WERI-Rb-1 (cell line): ENCODE measurements around the gene ZNF488.

ENCODE experiments used
- DNase-seq: peaks from one replicate; pipeline ENCODE4 v3.0.0-alpha.2; 2020
- H3K27ac ChIP-seq: fragments of 250-450 bp; sonication (Bioruptor Pico); 2 replicates; pipeline ENCODE4 v1.5.1; 2020; ENCODE audit warnings: mild to moderate bottlenecking, moderate library complexity
- H3K27me3 ChIP-seq: fragments of 250-450 bp; sonication (Bioruptor Pico); 2 replicates; pipeline ENCODE4 v1.5.1; 2021; ENCODE audit warnings: mild to moderate bottlenecking, low read depth, moderate library complexity; ENCODE audit not compliant: insufficient read depth, severe bottlenecking
- H3K36me3 ChIP-seq: fragments of 250-450 bp; sonication (Bioruptor Pico); 2 replicates; pipeline ENCODE4 v1.5.1; 2020; ENCODE audit warnings: mild to moderate bottlenecking, moderate library complexity
- H3K4me3 ChIP-seq: 2 replicates; pipeline ENCODE4 v1.5.1; 2011; ENCODE audit warnings: low read depth, mild to moderate bottlenecking, control low read depth, low read length
- H3K9me3 ChIP-seq: fragments of 250-450 bp; sonication (Bioruptor Pico); 2 replicates; pipeline ENCODE4 v1.5.1; 2021; ENCODE audit warnings: mild to moderate bottlenecking, moderate library complexity; ENCODE audit not compliant: severe bottlenecking
- TF ChIP-seq, protein P1 (sequence below): IDR thresholded peaks from 2 replicates; pipeline ENCODE4 v1.5.1; 2011; ENCODE audit warnings: low read depth, mild to moderate bottlenecking, control low read depth, inconsistent platforms, low read length

Gene ZNF488

DNA sequence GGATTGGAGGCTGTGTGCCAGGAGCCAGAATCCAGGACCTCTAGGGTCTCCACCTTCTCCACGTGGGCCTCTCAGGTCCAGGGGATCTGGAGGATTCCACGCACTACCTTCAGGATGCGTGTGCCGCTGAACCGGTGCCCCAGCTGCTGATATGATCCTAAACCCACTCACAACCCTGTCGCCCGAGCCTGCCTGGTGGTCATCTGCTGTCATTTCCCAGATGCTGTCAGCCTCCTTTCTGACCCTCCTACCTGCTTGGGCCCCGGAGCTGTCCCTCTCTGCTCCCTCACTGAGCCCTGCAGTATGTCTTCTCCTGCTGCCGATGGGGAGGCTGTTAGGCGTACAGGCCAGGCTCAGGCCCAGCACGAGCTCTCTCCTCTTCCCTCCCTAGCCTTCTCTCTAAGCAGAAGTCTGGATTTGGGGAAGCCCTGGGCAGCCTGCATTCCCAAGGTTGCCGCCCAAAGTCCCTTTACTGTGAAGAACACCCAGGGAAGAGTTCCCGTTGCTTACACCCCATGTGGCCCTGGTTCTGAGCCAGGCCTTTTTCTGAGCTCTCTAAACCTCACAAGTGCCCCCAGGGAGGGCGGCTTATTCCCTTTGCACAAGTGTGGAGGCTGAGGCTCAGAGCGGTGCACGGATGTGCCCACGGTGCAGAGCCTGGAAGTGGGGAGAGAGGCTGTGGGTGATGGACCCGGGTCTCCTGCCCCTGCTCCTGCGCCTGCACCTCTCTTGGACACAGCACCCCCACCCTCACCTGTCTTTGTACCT, 30.8 kb upstream of the ZNF488 start:
- H3K27ac ChIP-seq = no peak overlapping the region
- H3K9me3 ChIP-seq = no peaks in the 10 kb centered on the region
- H3K36me3 ChIP-seq = no peaks in the 10 kb centered on the region
- no peak for DNase-seq
- no peak overlapping the region for H3K4me3 ChIP-seq
- no peaks in the 10 kb centered on the region for H3K27me3 ChIP-seq
- TF ChIP-seq, protein P1, sequence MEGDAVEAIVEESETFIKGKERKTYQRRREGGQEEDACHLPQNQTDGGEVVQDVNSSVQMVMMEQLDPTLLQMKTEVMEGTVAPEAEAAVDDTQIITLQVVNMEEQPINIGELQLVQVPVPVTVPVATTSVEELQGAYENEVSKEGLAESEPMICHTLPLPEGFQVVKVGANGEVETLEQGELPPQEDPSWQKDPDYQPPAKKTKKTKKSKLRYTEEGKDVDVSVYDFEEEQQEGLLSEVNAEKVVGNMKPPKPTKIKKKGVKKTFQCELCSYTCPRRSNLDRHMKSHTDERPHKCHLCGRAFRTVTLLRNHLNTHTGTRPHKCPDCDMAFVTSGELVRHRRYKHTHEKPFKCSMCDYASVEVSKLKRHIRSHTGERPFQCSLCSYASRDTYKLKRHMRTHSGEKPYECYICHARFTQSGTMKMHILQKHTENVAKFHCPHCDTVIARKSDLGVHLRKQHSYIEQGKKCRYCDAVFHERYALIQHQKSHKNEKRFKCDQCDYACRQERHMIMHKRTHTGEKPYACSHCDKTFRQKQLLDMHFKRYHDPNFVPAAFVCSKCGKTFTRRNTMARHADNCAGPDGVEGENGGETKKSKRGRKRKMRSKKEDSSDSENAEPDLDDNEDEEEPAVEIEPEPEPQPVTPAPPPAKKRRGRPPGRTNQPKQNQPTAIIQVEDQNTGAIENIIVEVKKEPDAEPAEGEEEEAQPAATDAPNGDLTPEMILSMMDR = no peak

GRCh38 chr10:47414227-47414592, 30.1 kb upstream of the ZNF488 start:
- Histone ChIP-seq H3K27ac (no peak overlapping the region), H3K36me3 (no peaks in the 10 kb centered on the region), H3K9me3 (no peaks in the 10 kb centered on the region), H3K4me3 (no peak overlapping the region), H3K27me3 (no peaks in the 10 kb centered on the region)
- TF ChIP-seq, protein P1 = no peak
- no peak for DNase-seq

DNA sequence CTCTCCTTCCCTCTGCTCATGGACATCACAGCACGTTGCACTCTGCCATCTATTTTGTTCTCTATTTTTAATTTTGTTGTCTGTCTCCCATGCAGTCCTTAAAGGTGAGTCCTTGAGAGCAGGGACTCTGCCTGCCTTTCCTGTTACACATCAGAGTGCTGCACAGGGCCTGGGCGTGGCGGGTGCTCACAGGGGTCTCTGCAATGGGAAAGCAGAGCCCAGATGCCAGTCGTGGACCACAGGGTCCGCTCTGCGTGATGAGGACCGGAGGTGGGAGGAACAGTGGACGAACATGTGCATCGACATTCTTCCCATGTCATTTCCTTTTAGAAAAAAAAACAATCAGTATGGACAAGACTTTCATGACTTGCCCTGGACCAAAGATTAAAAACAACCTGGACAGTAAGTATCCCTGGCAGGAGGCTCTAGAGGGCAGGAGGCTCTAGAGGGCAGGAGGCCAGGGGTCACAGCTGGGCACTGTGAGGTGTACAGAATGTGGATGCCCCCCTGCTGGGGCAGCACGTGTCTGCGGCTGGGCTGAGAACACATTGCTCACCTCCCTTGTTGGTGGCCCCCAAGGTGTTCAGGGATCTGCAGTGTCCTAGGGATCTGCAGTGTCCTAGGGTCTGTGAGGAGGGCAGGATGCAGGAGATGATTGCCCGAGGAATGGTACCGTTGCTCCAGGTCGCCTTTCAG, 29.6 kb upstream of the ZNF488 start:
- TF ChIP-seq, protein P1 = no peak
- H3K36me3 ChIP-seq = no peaks in the 10 kb centered on the region
- H3K9me3 ChIP-seq = no peaks in the 10 kb centered on the region
- no peak overlapping the region for H3K27ac ChIP-seq
- no peak for DNase-seq
- no peaks in the 10 kb centered on the region for H3K27me3 ChIP-seq
- H3K4me3 ChIP-seq = no peak overlapping the region

- TF ChIP-seq, protein P1 = no peak
- Histone ChIP-seq H3K4me3 (no peak overlapping the region), H3K27ac (no peak overlapping the region), H3K9me3 (no peaks in the 10 kb centered on the region), H3K27me3 (no peaks in the 10 kb centered on the region), H3K36me3 (no peaks in the 10 kb centered on the region)
- no peak for DNase-seq
Measured at GRCh38 chr10:47412869-47413268, 28.8 kb upstream of the ZNF488 start.

- Histone ChIP-seq H3K27me3 (no peaks in the 10 kb centered on the region), H3K4me3 (no peak overlapping the region), H3K36me3 (no peaks in the 10 kb centered on the region), H3K27ac (no peak overlapping the region), H3K9me3 (no peaks in the 10 kb centered on the region)
- no peak for DNase-seq
- TF ChIP-seq, protein P1 = no peak
Measured at GRCh38 chr10:47412177-47412730, 28.2 kb upstream of the ZNF488 start.
